HG03354 (cell line): Measurements from ENCODE around the gene CFHR1.
"Not testable (repeated sequence)": the region's sequence is repeated elsewhere in the genome, so short reads cannot be mapped to it uniquely, and the experiment has no call there.

Experiments used
- ATAC-seq: cut with Tn5 transposase; IDR thresholded peaks from one replicate; pipeline ENCODE4 v1.9.1; 2021; ENCODE audit warnings: mild to moderate bottlenecking; ENCODE audit not compliant: unreplicated experiment, poor library complexity, severe bottlenecking

The CFHR1 gene

GRCh38 chr1:196819531-196819930 lies at the start of gene CFHR1:
CFHR1 (plus strand) TSS chr1:196819731; CDS start chr1:196819845, 114 bp downstream.
- not testable (repeated sequence) for ATAC-seq

- not testable (repeated sequence) for ATAC-seq
Observed at GRCh38 chr1:196769823-196770222, 49.7 kb upstream of the CFHR1 start.

GRCh38 chr1:196773713-196774112 lies 45.8 kb upstream of the CFHR1 start:
- no peak for ATAC-seq

GRCh38 chr1:196774175-196774574 lies 45.4 kb upstream of the CFHR1 start:
- no peak for ATAC-seq

- ATAC-seq = no peak
Observed at GRCh38 chr1:196774603-196775002, 44.9 kb upstream of the CFHR1 start, which contains the start of gene CFHR3. CFHR3 (plus strand) TSS chr1:196774840; CDS start chr1:196774887, 47 bp downstream.

- ATAC-seq = no peak
Observed at GRCh38 chr1:196777603-196778002, 41.9 kb upstream of the CFHR1 start.

- no peak for ATAC-seq
Observed at GRCh38 chr1:196779093-196779492, 40.4 kb upstream of the CFHR1 start.

- ATAC-seq = not testable (repeated sequence)
Observed at GRCh38 chr1:196791252-196791651, 28.3 kb upstream of the CFHR1 start.

- not testable (repeated sequence) for ATAC-seq
Observed at GRCh38 chr1:196794103-196794502, 25.4 kb upstream of the CFHR1 start.

GRCh38 chr1:196797891-196798290 lies 21.6 kb upstream of the CFHR1 start:
- no peak for ATAC-seq

GRCh38 chr1:196801920-196802319 lies 17.6 kb upstream of the CFHR1 start:
- ATAC-seq = not testable (repeated sequence)

GRCh38 chr1:196808529-196809235 lies 10.8 kb upstream of the CFHR1 start:
- ATAC-seq = no peak

GRCh38 chr1:196817442-196817841 lies 2.1 kb upstream of the CFHR1 start:
- ATAC-seq = not testable (repeated sequence)

GRCh38 chr1:196827860-196828259 lies 8.3 kb downstream of the CFHR1 start:
- ATAC-seq = not testable (repeated sequence)

GRCh38 chr1:196849613-196850492 lies 30.3 kb downstream of the CFHR1 start:
- not testable (repeated sequence) for ATAC-seq

- ATAC-seq = no peak
Observed at GRCh38 chr1:196856053-196856452, 36.5 kb downstream of the CFHR1 start.

- no peak for ATAC-seq
Observed at GRCh38 chr1:196857188-196857587, 37.7 kb downstream of the CFHR1 start.

GRCh38 chr1:196858811-196859210 lies 39.3 kb downstream of the CFHR1 start:
- ATAC-seq = no peak

- no peak for ATAC-seq
Observed at GRCh38 chr1:196860323-196860884, 40.9 kb downstream of the CFHR1 start.

GRCh38 chr1:196861429-196861828 lies 41.9 kb downstream of the CFHR1 start:
- no peak for ATAC-seq
